CD4-positive, alpha-beta T cell treated with Interleukin-2 at 100 ng/mL for 4 hours (primary cell): ENCODE data around the gene CNGB1.
"Not testable (repeated sequence)": the region's sequence is repeated elsewhere in the genome, so short reads cannot be mapped to it uniquely, and the experiment has no call there.

Experiments used
- DNase-seq: peaks from one replicate; pipeline ENCODE4 v3.0.0-alpha.2; 2020; ENCODE audit warnings: low spot score

Gene CNGB1

DNA sequence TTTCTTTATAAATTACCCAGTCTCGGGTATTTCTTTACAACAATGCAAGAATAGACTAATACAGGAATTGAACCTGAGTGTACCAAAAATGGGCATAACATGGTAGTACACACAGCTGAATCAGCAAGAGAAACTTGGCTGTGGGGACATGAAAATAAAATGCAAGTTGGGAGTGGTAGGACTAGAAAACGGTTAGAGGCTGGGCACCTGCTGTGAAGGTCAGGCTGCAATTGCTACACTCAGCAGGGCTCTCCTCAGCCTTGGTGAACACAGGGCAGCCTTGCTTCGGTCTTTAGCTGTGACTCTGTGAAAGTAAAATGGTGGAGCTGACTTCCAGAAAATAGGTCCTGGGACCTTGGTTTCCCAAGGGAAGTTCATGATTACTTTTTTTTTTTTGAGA, 45.6 kb downstream of the CNGB1 start:
- DNase-seq = no peak

- DNase-seq = no peak
These were observed 46.4 kb downstream of the CNGB1 start for GRCh38 chr16:57924514-57924913.

DNA sequence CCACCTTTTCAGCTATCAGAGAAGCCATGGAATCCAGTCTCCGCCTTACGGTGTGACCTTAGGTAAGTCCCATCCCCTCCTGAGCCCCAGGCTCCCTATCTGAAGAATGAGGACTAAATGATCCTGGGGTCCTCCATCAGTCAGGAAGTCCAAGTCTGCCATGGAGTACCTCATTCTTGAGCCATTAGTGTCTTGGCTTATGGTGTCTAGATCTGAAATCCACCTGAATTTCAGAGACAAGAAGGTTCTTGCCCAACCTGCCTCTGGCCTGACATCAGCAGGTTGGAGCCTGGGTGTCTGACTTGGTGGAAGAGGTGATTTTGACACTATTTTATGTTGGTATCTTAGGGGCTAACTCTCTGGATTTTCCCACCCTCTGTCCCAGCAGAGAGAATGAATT, 47.1 kb downstream of the CNGB1 start:
- DNase-seq = no peak

- no peak for DNase-seq
These were observed 47.5 kb downstream of the CNGB1 start for GRCh38 chr16:57923418-57923817.

GRCh38 chr16:57920880-57921229, 50.1 kb downstream of the CNGB1 start:
- DNase-seq = no peak

- no peak for DNase-seq
These were observed 50.6 kb downstream of the CNGB1 start for GRCh38 chr16:57920215-57920879.

GRCh38 chr16:57918994-57919393, 51.9 kb downstream of the CNGB1 start:
- DNase-seq = no peak

- no peak for DNase-seq
These were observed 52.5 kb downstream of the CNGB1 start for GRCh38 chr16:57918444-57918843.

GRCh38 chr16:57917929-57918328, 53.0 kb downstream of the CNGB1 start:
- DNase-seq = not testable (repeated sequence)

DNA sequence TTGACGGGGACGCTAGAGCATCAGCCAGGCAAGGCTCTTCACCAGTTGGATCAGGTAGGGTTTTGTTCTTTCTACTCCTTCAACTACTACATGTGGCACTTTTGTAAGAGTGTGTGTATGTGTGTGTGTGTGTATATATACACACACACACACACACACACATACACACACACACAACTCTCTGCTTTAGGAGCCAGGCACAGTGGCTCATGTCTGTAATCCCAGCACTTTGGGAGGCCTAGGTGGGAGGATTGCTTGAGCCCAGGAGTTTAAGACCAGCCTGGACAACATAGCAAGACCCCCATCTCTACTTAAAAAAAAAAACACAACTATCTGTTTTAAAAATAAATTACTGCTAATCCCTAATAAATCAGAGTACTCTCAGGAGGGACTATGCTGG, 53.4 kb downstream of the CNGB1 start:
- not testable (repeated sequence) for DNase-seq

DNA sequence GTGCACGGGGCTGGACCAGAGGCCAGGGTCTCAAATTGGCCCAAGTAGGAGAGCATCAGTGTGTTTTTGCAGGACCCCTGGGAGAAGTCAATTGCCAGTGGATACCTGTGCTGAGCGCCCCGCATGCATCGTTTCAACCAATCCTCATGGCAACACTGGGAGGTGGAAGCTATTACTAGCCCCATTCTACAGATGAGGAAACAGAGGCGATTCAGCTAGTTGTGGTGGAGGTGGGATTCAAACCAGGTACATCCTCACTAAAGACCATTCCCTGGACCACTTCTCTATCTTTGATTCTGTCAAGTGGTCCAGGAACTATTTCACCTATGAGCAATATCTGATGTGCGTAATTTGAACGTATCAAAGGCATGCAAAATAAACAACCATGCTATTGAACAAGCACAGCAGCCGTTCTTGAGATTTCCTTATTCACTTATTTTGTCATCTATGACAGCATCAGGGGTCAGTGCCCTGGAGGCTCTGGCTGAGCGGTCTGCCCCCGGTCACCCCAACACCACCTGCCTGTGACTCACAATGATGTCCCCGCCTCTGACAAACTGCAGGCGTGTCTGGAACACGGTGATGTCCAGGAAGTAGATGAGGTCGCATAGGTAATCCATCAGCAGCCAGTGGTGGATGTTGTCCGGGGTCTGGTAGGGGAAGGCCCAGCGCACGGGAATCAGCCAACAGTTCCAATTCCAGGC, 54.0 kb downstream of the CNGB1 start:
- DNase-seq = no peak

- DNase-seq = no peak
These were observed 55.0 kb downstream of the CNGB1 start for GRCh38 chr16:57915811-57916488.

DNA sequence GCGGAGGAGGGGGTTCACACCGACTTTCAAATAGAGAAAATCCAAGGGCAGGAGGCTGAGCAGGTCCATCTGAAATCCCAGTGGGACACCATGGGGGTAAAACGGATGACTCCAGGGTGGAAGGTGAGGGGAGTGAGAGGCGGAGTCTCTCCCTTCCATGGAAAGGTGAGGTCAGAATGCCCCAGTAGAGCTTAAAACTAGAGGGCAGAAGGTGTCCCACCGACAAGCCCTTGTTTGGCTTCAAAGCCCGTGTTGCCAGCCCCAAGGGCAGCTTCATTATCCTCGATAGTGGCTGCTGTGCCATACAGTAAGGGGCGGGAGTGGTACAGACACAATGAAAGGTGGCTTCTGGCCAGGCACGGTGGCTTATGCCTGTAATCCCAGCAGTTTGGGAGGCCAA, 55.7 kb downstream of the CNGB1 start:
- no peak for DNase-seq

DNA sequence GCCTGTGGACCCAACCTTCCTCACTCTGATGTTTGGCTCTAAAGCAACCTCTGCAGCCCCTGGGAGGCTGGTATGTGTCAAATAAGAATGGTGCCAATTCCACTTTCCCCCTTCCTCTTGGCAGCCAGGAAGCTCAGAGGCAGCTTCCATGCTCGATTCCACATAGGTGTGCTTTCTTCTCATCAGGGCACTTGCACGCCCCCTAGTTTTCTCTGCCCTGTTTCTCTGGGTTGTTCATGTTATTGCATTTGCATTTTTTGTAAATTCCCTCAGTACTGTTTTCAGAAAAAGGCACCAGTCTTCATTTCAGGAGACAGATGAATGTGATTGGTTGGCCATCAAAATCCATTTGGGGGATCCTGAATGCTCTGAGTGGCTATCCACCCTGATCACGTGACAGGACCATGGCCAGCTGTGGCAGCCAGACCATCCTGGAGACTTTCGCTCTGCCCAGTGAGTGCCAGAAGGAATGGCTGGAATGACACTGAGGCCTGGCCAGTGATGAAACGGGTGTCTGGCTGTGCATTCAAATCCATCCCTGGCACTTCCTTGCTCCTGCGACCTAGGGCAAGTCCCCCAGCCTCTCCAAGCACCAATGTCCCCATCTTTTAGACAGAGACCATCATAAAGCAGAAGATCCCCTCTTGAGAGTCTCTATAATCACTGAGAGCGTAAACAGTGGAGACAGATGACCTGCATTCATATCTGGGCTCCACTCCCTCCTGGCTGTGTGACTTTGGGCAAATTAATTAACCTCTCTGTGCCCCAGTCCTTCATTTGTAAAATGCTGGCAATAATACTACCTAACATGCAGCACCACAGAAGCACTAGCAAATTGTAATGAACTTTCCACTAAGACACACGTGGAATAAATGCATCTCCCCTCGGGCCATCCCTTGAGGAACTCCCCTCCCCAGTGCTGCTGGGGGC, 56.4 kb downstream of the CNGB1 start:
- DNase-seq = no peak

DNA sequence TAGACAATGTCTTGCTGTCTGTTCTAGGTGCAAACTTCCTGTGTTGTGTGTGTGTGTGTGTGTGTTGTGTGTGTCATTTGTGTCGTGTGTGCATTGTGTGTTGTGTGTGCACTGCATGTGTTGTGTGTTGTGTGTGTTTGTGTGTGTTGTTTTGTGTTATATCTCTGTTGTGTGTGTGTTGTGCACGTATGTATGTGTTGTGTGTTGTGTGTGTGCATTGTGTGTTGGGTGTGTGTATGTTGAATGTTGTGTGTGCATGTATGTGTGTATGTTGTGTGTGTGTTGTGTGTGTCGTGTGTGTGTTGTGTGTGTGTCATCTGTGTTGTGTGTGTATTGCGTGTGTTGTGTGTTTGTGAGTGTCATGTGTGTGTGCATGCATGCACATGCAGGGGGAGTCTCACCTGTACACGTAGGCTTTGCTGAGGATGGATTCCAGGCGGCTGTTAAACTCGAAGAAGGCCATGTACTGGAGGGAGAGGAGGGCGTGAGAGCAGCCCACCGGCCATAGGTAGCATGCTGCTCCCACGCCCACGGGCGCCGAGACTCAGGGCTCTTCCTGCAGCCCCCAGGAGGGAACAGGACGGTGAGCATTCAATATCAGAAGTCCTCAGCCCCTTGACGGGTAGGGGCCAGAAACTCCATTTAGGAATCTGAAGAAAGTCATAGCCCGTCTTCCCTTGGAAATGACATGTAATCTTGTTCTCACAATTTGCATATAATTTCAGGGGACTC, 58.2 kb downstream of the CNGB1 start:
- no peak for DNase-seq

- no peak for DNase-seq
These were observed 59.2 kb downstream of the CNGB1 start for GRCh38 chr16:57911743-57912142.

DNA sequence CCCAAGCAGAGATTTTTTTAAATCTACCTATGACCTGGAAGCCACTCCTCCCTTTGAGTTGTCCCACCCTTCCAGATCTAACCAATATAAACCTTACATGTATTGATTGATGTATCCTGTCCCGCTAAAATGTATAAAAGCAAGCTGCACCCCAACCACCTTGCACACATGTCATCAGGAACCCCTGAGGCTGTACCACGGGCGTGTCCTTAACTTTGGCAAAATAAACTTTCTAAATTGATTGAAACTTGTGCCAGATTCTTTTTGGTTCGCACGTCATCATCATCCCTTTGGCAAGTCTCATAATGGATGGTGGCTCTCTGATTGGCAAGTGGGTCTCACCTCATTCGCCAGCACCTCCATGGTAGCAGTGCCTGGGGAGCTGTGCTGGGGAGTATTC, 60.2 kb downstream of the CNGB1 start:
- no peak for DNase-seq

DNA sequence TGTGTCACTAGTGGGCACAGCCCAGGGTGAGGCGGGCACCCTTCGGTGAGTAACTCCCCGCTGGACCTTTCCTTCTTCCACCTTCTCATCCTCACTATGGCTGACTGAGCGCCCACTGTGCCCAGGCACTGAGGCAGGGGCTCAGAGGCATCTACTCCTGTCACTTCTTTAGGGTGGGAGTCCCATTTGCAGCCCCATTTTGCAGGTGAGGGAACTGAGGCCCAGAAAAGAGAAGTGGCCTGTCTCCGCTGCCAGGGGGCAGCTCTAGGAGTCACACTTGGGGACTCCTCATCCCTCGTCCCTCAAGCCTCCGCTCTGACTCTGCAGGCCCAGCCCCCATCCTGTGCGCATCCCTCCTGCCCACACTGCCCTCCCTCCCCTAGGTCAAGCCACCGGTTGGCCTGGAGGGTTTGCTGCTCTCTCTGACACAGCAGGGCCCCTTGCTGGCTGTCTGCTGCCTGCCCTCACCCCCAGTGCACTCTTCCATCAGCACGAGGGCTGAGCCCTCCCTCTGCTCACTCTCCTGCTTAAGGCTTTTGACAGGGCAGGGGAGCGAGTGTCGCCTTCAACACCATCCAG, 62.4 kb downstream of the CNGB1 start:
- DNase-seq = no peak

GRCh38 chr16:57906382-57907316, 64.3 kb downstream of the CNGB1 start:
- DNase-seq = peak; percentile 25

GRCh38 chr16:57904101-57904500, 66.8 kb downstream of the CNGB1 start:
- DNase-seq = no peak
